Activated CD4-positive, CD25-positive, alpha-beta regulatory T cell treated with anti-CD3 and anti-CD28 coated beads, Interleukin-2, amount 50 U/mL, for 24 hours (primary cell): ENCODE measurements around the gene LIN28B.
"Not testable (repeated sequence)": the region's sequence is repeated elsewhere in the genome, so short reads cannot be mapped to it uniquely, and the experiment has no call there.

ENCODE experiments used
- ATAC-seq, 2 donors: fragments of 150-1000 bp; cut with Tn5 transposase; one replicate each; pipeline ENCODE4 v1.10.0; 2021; ENCODE audit warnings: mild to moderate bottlenecking in 1 of 2, moderate library complexity in 1 of 2

The LIN28B gene

GRCh38 chr6:104957301-104958177 is 632 bp downstream of the LIN28B start:
- ATAC-seq, result no peak

- ATAC-seq, result no peak
These were observed 1.5 kb downstream of the LIN28B start for GRCh38 chr6:104958178-104959025.

DNA sequence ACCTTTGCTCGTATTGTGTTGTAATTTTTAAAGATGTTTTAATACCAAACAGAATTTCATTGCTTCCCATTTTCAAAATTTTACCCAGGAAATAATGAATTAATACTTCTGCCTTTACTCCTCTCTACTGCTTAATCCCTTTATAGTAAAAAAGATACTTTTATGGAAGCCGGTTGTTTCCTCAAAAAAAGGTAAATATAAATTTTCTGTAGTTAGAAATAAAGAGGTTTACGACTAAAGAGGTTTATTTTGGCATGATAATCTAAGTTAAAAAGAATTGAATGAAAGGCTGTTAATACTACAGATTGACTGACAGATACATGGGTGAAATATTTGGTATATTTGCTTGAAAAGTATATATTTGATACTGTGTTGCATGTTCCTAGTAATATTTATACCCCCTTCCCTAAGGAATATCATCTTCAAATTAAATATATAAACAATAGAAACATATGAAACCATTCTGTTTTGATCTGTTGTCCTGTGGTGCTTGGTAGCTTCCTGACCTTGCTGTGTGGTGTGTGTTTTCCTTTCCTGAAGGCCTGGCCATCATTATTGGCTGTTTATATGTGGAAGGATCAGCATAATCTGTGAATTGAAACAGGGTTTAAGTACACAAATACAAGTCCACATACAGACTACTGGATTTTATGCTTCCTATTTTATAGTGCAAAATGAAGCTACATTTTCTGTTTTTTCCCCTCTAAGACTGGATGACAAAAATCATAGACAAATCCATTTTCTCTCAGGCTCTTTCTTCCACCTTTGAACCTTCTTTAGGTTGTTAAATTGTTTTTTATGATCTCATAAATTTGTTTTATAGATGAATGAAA is 2.3 kb downstream of the LIN28B start:
- no peak for ATAC-seq

- no peak for ATAC-seq
These were observed 12.2 kb downstream of the LIN28B start for GRCh38 chr6:104969108-104969507.

GRCh38 chr6:104969785-104970581 is 13.1 kb downstream of the LIN28B start:
- ATAC-seq, result no peak

GRCh38 chr6:104973404-104973803 is 16.5 kb downstream of the LIN28B start:
- no peak for ATAC-seq

DNA sequence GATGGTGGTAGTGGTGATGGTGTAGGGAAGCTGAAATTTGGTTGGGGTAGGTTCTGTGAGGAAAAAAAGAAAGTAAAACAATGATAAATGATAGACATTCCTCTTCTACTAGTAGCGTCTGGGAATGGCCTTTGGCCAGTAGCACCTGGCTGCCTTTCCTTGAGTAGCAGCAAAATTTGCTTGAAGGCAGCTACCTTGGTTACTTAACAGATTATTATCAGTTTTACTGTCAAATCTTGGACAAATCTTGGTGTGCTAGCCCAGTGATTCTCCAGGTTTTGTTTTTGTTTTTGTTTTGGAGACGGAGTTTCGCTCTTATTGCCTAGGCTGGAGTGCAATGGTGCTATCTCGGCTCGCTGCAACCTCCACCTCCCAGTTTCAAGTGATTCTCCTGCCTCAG is 26.4 kb downstream of the LIN28B start:
- no peak for ATAC-seq

DNA sequence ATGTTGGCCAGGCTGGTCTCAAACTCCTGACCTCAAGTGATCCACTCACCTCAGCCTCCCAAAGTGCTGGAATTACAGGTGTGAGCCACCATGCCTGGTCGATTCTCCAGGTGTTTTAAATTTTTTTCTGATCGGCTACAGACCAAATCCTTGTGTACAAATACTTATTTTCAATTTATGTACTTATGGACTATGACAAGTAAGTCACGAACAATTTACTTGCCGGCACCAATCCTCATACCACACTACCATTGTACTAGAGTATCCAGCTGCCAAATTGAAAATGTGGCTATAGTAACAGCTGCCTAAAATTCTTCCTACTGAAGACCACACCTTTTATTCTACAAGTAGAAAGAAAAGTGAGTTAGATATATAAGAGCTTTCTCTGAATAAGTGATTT is 26.9 kb downstream of the LIN28B start:
- no peak for ATAC-seq

DNA sequence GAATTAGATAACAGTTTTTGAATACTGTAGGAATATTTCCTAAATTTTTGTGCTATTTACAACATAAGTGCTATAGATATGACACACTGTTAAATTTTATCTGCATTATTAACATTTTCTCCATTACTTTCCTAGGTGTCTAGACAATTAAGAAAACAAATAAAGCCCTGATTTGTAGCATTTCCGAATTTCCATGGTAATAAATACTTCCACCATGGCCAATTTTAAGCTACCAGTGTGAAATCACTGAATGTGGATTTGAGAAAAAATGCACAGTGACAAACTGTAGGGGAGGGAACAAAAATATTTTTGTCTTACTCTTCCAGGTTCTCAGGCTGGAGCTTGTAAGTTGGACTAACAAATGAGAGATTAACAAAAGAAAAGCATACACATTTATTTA is 27.9 kb downstream of the LIN28B start:
- ATAC-seq, result no peak

GRCh38 chr6:104985875-104986274 is 29.0 kb downstream of the LIN28B start:
- ATAC-seq, result not testable (repeated sequence)

DNA sequence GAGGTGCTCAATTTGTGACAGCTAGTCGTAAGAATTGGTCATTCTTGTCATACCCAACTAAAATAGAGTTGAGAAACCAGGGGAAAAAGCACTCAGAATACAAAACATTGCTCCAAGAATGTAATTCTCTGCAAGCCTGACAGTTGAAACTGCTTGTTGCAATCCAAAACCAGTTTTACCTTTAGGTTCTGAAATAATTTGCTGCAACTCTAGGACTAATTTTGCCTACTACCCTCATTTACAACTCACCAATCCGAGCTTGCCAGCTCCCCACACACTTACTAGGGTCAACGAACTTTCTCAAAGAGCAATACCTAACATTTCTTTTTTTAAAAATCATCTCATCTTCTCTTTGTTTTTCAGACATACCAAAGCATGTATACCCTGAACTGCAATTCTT is 29.7 kb downstream of the LIN28B start:
- ATAC-seq, result no peak

DNA sequence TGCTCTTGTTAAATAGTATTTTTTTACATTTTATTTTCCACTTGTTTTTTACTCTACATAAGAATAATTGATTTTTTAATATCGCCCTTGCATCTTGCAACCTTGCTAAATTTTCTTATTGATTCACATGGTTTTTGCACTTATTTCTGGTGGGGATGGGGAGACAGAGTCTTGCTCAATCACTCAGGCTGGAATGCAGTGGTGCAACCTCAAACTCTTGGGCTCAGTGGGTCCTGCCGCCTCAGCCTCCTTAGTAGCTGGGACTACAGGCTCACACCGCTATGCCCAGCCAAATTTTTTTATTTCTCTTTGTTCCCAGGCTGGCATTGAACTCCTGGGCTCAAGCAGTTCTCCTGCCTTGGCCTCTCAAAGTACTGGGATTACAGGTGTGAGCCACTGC is 30.3 kb downstream of the LIN28B start:
- ATAC-seq, result no peak

DNA sequence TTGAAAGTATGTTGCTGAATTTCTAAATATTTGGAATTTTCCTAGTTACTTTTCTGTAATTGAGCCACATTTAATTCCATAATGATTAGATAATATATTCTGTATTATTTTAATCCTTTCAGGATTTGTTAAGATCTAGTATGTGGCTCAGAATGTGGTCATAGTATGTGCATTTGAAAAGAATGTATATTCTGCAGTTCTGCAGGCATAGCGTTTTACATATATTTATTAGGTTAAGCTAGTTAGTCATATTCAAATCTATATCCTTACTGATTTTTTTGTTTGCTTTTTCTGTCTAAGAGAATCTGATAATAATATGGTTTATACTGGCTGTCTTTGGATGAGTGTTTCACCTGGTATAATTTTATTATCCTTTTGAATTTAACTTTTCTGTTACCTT is 33.2 kb downstream of the LIN28B start:
- no peak for ATAC-seq

- not testable (repeated sequence) for ATAC-seq
These were observed 34.2 kb downstream of the LIN28B start for GRCh38 chr6:104991062-104991461.

- ATAC-seq, result not testable (repeated sequence)
These were observed 36.7 kb downstream of the LIN28B start for GRCh38 chr6:104993576-104993975.

- no peak for ATAC-seq
These were observed 39.2 kb downstream of the LIN28B start for GRCh38 chr6:104995989-104996617.

DNA sequence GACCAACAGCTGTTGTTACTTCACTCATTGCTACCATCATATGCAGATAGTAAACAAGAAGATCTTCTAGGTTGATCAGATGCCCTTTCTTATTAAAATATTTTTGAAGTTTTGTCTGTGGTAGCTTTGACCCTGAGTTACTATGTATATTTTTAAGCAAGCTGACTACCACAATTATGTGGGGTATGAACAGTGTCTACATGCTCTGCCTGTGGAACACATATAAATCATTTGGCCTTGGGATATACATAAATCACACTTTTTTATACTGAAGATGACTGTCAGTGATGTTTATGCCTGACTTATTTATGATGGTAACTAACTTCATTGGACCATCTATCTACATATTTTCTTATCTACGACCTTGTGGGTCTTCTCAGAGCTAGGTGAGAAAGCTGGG is 44.2 kb downstream of the LIN28B start:
- ATAC-seq, result no peak

DNA sequence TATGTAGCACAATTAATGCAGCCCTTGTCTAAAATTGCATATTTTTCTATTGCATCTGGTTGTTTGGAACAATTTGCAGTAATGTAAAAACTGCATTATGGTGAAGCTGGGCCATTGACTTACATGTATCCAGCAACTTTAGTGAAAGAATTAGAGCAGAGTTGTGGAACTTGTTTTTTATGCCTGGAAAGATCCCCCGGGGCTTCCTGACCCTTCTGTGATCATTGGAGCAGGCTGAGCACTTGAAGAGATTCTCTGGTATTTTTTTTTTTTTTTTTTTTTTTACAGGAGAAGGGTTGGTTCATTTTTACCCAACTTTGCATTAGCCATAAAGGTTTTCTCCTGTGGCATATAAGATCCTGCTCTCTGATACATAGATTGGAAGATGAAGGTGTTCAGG is 45.0 kb downstream of the LIN28B start:
- no peak for ATAC-seq

- no peak for ATAC-seq
These were observed 48.5 kb downstream of the LIN28B start for GRCh38 chr6:105005451-105005850.

- ATAC-seq, result not testable (repeated sequence)
These were observed 56.6 kb downstream of the LIN28B start for GRCh38 chr6:105013459-105013858.

DNA sequence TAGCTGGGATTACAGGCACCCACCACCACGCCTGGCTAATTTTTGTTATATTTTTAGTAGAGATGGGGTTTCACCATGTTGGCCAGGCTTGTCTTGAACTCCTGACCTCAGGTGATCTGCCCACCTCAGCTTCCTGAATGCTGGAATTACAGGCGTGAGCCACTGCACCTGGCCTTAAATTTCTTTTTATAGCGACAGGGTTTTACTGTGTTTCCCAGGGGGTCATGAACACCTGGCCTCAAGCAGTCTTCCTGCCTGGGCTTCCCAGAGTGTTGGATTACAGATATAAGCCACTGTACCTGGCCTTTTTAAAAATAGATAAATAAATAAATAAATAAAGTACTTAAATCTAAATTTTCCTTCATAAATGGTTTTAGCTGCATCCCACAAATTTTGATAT is 57.5 kb downstream of the LIN28B start:
- ATAC-seq, result no peak

DNA sequence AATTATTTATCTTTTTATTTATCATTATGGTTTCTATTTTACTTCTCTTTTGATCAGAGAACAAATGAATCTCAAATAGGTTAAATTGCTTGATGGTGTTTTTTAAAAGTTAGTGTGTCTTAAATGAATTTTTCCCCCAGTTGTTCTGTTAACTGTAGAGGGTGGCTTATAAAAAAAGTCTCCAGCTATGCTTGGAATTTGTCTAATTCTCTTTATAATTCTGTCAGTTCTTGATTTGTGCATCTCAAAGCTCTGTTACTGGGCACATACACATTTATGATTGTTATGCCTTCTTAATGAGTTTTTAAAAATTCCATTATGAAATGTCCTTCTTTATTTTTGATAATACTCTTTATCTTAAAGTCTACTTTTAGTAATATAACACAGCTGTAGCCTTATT is 58.0 kb downstream of the LIN28B start:
- ATAC-seq, result no peak
